GM10266 (cell line): ENCODE results near the gene LYPD3.
A peak's percentile ranks its signal among the peaks of the same experiment; 100 is the strongest.

ENCODE experiments used
- DNase-seq: peaks from one replicate; pipeline ENCODE4 v3.0.0; 2012; ENCODE audit errors: extremely low spot score
- CTCF ChIP-seq: IDR thresholded peaks from 2 replicates; pipeline ENCODE4 v1.5.1; 2012; ENCODE audit warnings: mild to moderate bottlenecking, low read depth; ENCODE audit not compliant: control insufficient read depth, insufficient read depth; ENCODE audit errors: missing control alignments

Gene LYPD3

DNA sequence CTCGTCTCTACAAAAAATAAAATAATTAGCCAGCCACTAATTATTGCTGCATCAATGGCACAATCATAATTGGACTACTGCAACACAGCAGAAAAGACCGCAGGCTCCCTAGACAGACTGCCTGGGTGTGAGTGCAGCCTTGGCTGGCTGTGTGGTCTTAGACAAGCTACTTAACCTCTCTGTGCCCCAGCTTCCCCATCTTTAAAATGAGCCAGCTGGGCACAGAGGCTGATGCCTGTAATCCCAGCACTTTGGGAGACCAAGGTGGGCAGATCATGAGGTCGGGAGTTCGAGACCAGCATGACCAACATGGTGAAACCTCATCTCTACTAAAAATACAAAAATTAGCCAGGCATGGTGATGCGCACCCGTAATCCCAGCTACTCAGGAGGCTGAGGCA is 31.7 kb downstream of the LYPD3 start:
- TF ChIP-seq CTCF = no peak
- DNase-seq = no peak

DNA sequence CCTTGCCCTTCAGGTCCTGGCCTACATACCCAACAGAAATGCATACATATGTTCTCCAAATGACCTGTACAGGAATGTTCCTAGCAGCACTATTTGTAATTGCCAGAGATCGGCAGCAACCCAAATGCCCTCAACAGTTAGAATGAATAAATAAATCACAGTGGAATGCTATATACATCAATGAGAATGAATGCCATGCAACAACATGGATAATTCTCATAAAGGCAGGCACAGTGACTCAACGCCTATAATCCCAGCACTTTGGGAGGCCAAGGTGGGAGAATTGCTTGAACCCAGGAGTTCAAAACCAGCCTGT is 32.1 kb downstream of the LYPD3 start:
- no peak for DNase-seq
- TF ChIP-seq CTCF = no peak

- no peak for TF ChIP-seq CTCF
- no peak for DNase-seq
These were observed 34.4 kb downstream of the LYPD3 start for GRCh38 chr19:43430976-43431375.

DNA sequence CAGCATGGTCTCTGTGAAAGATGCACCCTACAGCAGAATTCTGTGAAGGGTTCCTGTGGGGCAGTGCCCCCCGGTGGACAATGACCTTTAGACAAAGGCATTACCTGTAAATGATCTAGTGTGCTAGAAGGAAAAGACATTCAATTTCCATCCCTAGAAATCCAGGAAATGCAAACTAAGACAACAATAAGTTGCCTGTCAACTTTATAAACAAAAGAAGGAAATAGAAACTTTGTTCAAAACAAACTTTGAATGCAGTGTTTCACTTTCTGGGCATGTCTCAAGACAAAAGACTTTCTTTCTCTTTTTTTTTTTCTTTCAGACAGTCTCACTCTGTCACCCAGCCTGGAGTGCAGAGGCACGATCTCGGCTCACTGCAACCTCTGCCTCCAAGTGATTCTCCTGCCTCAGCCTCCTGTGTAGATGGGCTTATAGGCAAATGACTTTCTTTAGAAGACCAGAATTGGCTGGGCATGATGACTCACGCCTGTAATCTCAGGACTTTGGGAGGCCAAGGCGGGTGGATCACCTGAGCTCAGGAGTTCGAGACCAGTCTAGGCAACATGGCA is 35.2 kb downstream of the LYPD3 start:
- peak; percentile 28 for TF ChIP-seq CTCF
- no peak for DNase-seq

DNA sequence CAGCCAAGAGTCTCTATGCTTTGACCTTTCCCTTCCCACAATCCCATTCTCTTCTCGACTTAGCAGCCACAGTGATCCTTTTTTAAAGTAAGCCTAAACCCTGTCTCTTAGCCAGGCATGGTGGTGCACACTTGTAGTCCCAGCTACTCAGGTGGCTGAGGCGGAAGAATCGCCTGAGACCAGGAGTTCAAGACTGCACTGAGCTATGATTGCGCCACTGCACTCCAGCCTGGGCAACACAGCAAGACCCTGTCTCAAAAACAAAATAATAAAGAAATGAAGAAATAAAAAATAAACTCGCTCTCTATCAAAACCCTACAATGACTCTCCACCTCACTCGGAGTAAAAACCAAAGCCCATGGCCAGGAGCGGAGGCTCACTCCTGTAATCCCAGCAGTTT is 36.0 kb downstream of the LYPD3 start:
- no peak for TF ChIP-seq CTCF
- DNase-seq = no peak

DNA sequence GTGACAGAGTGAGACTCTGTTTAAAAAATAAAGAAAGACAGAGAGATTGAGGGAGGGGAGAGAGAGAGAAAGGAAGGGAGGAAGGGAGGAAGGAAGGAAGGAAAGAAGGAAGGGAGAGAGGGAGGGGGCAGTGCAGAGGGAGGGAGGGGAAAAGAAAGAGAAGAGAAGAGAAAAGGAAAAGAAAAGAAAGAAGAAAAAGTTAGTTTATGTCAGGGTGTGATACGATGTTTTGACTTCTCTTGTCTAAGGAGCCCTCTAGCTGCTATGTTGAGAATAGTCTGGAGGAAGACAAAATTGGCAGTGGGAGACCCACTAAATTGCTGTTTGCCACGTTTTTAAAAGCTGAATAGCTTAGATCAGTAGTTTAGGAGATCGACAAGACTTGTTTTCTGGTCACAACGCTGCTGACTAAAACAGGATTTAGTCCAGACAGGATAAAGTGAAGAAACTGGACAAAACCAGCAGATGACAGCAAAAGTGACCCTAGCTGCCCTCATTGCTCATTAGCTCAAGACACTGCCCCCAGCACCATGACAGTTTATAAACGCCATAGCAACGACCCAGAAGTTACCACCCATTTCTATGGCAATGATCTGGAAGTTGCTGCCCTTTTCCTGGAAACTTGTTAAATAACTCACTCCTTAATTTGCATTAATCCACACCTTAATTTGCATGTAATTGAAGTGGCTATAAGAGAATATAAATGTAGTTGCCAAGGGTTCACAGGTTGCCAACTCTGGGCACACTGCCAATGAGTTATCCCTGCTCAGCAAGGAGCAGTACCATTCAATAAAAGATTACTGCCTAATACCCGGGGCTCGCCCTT is 39.6 kb downstream of the LYPD3 start:
- no peak for DNase-seq
- TF ChIP-seq CTCF = peak; percentile 38

GRCh38 chr19:43423779-43424178 is 41.6 kb downstream of the LYPD3 start:
- TF ChIP-seq CTCF = no peak
- DNase-seq = no peak
